GM23248 (cell line): ENCODE measurements around the gene ADCY2.

Experiments used
- EZH2 ChIP-seq: fragments of 200-600 bp; sonication (generic); IDR thresholded peaks from 2 replicates; pipeline ENCODE4 v1.6.1; 2018; ENCODE audit warnings: antibody characterized with exemption, mild to moderate bottlenecking; ENCODE audit not compliant: insufficient read depth, poor library complexity, severe bottlenecking
- EZH2phosphoT487 ChIP-seq: fragments of 200-600 bp; sonication (generic); IDR thresholded peaks from 2 replicates; pipeline ENCODE4 v1.6.1; 2018; ENCODE audit warnings: antibody characterized with exemption, moderate library complexity, mild to moderate bottlenecking, low read depth; ENCODE audit not compliant: insufficient read depth

GRCh38 chr5:7578071-7578470 is 182.1 kb downstream of the ADCY2 start:
- TF ChIP-seq EZH2 (no peak), EZH2phosphoT487 (no peak)
